Stimulated activated CD8-positive, alpha-beta memory T cell treated with anti-CD3 and anti-CD28 coated beads, Interleukin-7, amount 100 ng/mL, for 4 hours (primary cell): ENCODE results near the gene ZNF532.
"Not testable (repeated sequence)": the region's sequence is repeated elsewhere in the genome, so short reads cannot be mapped to it uniquely, and the experiment has no call there.

ENCODE experiments used
- DNase-seq, 2 donors: peaks; one replicate each; pipeline ENCODE4 v3.0.0-alpha.2; 2020; ENCODE audit warnings: low read depth in 2 of 2

The ZNF532 gene

GRCh38 chr18:59008302-59008974 is 143.8 kb downstream of the ZNF532 start:
- DNase-seq = no peak

- no peak for DNase-seq
These were observed 145.2 kb downstream of the ZNF532 start for GRCh38 chr18:59009846-59010245.

- no peak for DNase-seq
These were observed 146.6 kb downstream of the ZNF532 start for GRCh38 chr18:59011289-59011688.

- no peak for DNase-seq
These were observed 147.1 kb downstream of the ZNF532 start for GRCh38 chr18:59011786-59012185.

GRCh38 chr18:59012815-59013705 is 148.4 kb downstream of the ZNF532 start:
- no peak for DNase-seq

GRCh38 chr18:59013744-59014143 is 149.1 kb downstream of the ZNF532 start:
- DNase-seq = no peak

GRCh38 chr18:59015531-59016152 is 151.0 kb downstream of the ZNF532 start:
- DNase-seq = no peak

GRCh38 chr18:59021500-59021899 is 156.8 kb downstream of the ZNF532 start:
- no peak for DNase-seq

- no peak for DNase-seq
These were observed 157.7 kb downstream of the ZNF532 start for GRCh38 chr18:59022167-59022945.

- no peak for DNase-seq
These were observed 160.2 kb downstream of the ZNF532 start for GRCh38 chr18:59024829-59025228.

GRCh38 chr18:59025532-59025931 is 160.9 kb downstream of the ZNF532 start:
- not testable (repeated sequence) for DNase-seq

GRCh38 chr18:59026364-59026763 is 161.7 kb downstream of the ZNF532 start:
- DNase-seq = no peak

GRCh38 chr18:59026831-59027410 is 162.2 kb downstream of the ZNF532 start:
- no peak for DNase-seq

GRCh38 chr18:59029663-59030429 is 165.2 kb downstream of the ZNF532 start:
- DNase-seq = no peak

- DNase-seq = no peak
These were observed 167.6 kb downstream of the ZNF532 start for GRCh38 chr18:59032308-59032707.

GRCh38 chr18:59033359-59033758 is 168.7 kb downstream of the ZNF532 start:
- DNase-seq = no peak

GRCh38 chr18:59033974-59034373 is 169.3 kb downstream of the ZNF532 start:
- DNase-seq = no peak

GRCh38 chr18:59035591-59035990 is 170.9 kb downstream of the ZNF532 start:
- DNase-seq = no peak
